H9 (cell line): ENCODE data around the gene AADAT. TPM values are rescaled to one million over a fixed set of nuclear protein-coding genes. Genes with fewer than 3 reads are reported as not detected.

Experiments
- DNase-seq: peaks from one replicate; pipeline ENCODE4 v3.0.0-alpha.2; 2017
- H2AFZ ChIP-seq: one replicate; pipeline ENCODE4 v1.6.1; 2013; ENCODE audit warnings: mild to moderate bottlenecking, low read length, control low read depth, moderate library complexity
- H2AK5ac ChIP-seq: 2 replicates; pipeline ENCODE4 v1.6.1; 2013; ENCODE audit warnings: low read length, control low read depth, mixed read lengths; ENCODE audit not compliant: insufficient read length
- H2BK120ac ChIP-seq: one replicate; pipeline ENCODE4 v1.6.1; 2013; ENCODE audit warnings: low read depth, mild to moderate bottlenecking, low read length, control low read depth, inconsistent platforms; ENCODE audit not compliant: poor library complexity, severe bottlenecking
- H2BK12ac ChIP-seq: 2 replicates; pipeline ENCODE4 v1.6.1; 2013; ENCODE audit warnings: low read length, control low read depth, mixed read lengths, low read depth; ENCODE audit not compliant: insufficient read length
- H2BK15ac ChIP-seq: 2 replicates; pipeline ENCODE4 v1.6.1; 2013; ENCODE audit warnings: low read depth, low read length, control low read depth
- H2BK20ac ChIP-seq: one replicate; pipeline ENCODE4 v1.6.1; 2013; ENCODE audit warnings: low read depth, mild to moderate bottlenecking, low read length, control low read depth, inconsistent platforms; ENCODE audit not compliant: poor library complexity, severe bottlenecking
- H2BK5ac ChIP-seq: 2 replicates; pipeline ENCODE4 v1.6.1; 2013; ENCODE audit warnings: low read length, control low read depth, mixed read lengths; ENCODE audit not compliant: insufficient read length
- H3K14ac ChIP-seq: 2 replicates; pipeline ENCODE4 v1.6.1; 2013; ENCODE audit warnings: low read length, control low read depth; ENCODE audit not compliant: insufficient read depth
- H3K18ac ChIP-seq: 2 replicates; pipeline ENCODE4 v1.6.1; 2013; ENCODE audit warnings: low read depth, mild to moderate bottlenecking, mixed read lengths, low read length, control low read depth; ENCODE audit not compliant: insufficient read length
- H3K23ac ChIP-seq: 2 replicates; pipeline ENCODE4 v1.6.1; 2013; ENCODE audit warnings: low read length, control low read depth, mixed read lengths, low read depth; ENCODE audit not compliant: insufficient read length
- H3K23me2 ChIP-seq: 2 replicates; pipeline ENCODE4 v1.6.1; 2013; ENCODE audit warnings: low read depth, mild to moderate bottlenecking, mixed read lengths, low read length, control low read depth; ENCODE audit not compliant: insufficient read length, poor library complexity, severe bottlenecking
- H3K27ac ChIP-seq: 2 replicates; pipeline ENCODE4 v1.5.1; 2013; ENCODE audit warnings: low read length, control low read depth, mixed read lengths, low read depth; ENCODE audit not compliant: insufficient read length
- H3K27me3 ChIP-seq: 2 replicates; pipeline ENCODE4 v1.6.1; 2013; ENCODE audit warnings: low read length, control low read depth, inconsistent platforms; ENCODE audit not compliant: insufficient read depth
- H3K4ac ChIP-seq: 2 replicates; pipeline ENCODE4 v1.6.1; 2013; ENCODE audit warnings: low read depth, mild to moderate bottlenecking, control low read depth, inconsistent platforms, low read length, moderate library complexity
- H3K4me1 ChIP-seq: 2 replicates; pipeline ENCODE4 v1.6.1; 2013; ENCODE audit warnings: low read length, control low read depth, inconsistent platforms; ENCODE audit not compliant: insufficient read depth
- H3K4me2 ChIP-seq: 2 replicates; pipeline ENCODE4 v1.6.1; 2013; ENCODE audit warnings: low read length, control low read depth, mixed read lengths; ENCODE audit not compliant: insufficient read length, insufficient read depth
- H3K56ac ChIP-seq: 2 replicates; pipeline ENCODE4 v1.6.1; 2013; ENCODE audit warnings: low read depth, mild to moderate bottlenecking, mixed read lengths, low read length, control low read depth; ENCODE audit not compliant: insufficient read length
- H3K79me1 ChIP-seq: 2 replicates; pipeline ENCODE4 v1.6.1; 2013; ENCODE audit warnings: low read depth, mild to moderate bottlenecking, moderate library complexity, low read length, control low read depth, inconsistent platforms; ENCODE audit not compliant: insufficient read depth, poor library complexity, severe bottlenecking
- H3K79me2 ChIP-seq: 2 replicates; pipeline ENCODE4 v1.6.1; 2013; ENCODE audit warnings: low read length, control low read depth, inconsistent platforms; ENCODE audit not compliant: insufficient read depth
- H3K9ac ChIP-seq: 2 replicates; pipeline ENCODE4 v1.6.1; 2013; ENCODE audit warnings: low read length, control low read depth, mixed read lengths; ENCODE audit not compliant: insufficient read length; ENCODE audit errors: extremely low read depth
- H3K9me3 ChIP-seq: one replicate; pipeline ENCODE4 v1.6.1; 2013; ENCODE audit warnings: low read depth, low read length, inconsistent platforms; ENCODE audit not compliant: control insufficient read depth
- H3T11ph ChIP-seq: one replicate; pipeline ENCODE4 v1.6.1; 2013; ENCODE audit warnings: mild to moderate bottlenecking, low read length, control low read depth, inconsistent platforms
- H4K20me1 ChIP-seq: one replicate; pipeline ENCODE4 v1.6.1; 2013; ENCODE audit not compliant: control insufficient read depth, insufficient read length, insufficient read depth
- H4K5ac ChIP-seq: 2 replicates; pipeline ENCODE4 v1.6.1; 2013; ENCODE audit warnings: low read depth, mild to moderate bottlenecking, mixed read lengths, low read length, control low read depth; ENCODE audit not compliant: insufficient read length
- H4K8ac ChIP-seq: replicated peaks from 2 replicates; pipeline ENCODE4 v1.6.1; 2013; ENCODE audit warnings: low read length, control low read depth, mixed read lengths, low read depth; ENCODE audit not compliant: insufficient read length
- H4K91ac ChIP-seq: 2 replicates; pipeline ENCODE4 v1.6.1; 2013; ENCODE audit warnings: low read depth, mild to moderate bottlenecking, moderate library complexity, mixed read lengths, low read length, control low read depth; ENCODE audit not compliant: insufficient read length
- H3K27ac Mint-ChIP-seq, 3 experiments: 2 replicates in 2 of 3; 3 replicates in 1 of 3; pipeline ENCODE4 v1.8.0; 2020 to 2021; ENCODE audit warnings: mixed read lengths in 3 of 3, mild to moderate bottlenecking in 1 of 3, moderate library complexity in 1 of 3
- H3K27me3 Mint-ChIP-seq: 2 replicates; pipeline ENCODE4 v1.8.0; 2021; ENCODE audit warnings: low read depth, mild to moderate bottlenecking, moderate library complexity, mixed read lengths
- H3K36me3 Mint-ChIP-seq, 3 experiments: 2 replicates in 2 of 3; 3 replicates in 1 of 3; pipeline ENCODE4 v1.8.0; 2020 to 2021; ENCODE audit warnings: low read depth in 3 of 3, mixed read lengths in 3 of 3; ENCODE audit not compliant: insufficient read depth in 1 of 3
- H3K4me1 Mint-ChIP-seq, 2 experiments: 2 replicates each; pipeline ENCODE4 v1.8.0; 2020; ENCODE audit warnings: mixed read lengths in 2 of 2
- H3K4me3 Mint-ChIP-seq, 2 experiments: 2 replicates in 1 of 2; 3 replicates in 1 of 2; pipeline ENCODE4 v1.8.0; 2020 to 2021; ENCODE audit warnings: mild to moderate bottlenecking in 2 of 2, mixed read lengths in 2 of 2, moderate library complexity in 1 of 2
- H3K9me3 Mint-ChIP-seq, 2 experiments: 2 replicates in 1 of 2; 3 replicates in 1 of 2; pipeline ENCODE4 v1.8.0; 2020; ENCODE audit warnings: mild to moderate bottlenecking in 2 of 2, mixed read lengths in 2 of 2, moderate library complexity in 1 of 2
- CTCF ChIP-seq: fragments of 200-600 bp; sonication (generic); conservative IDR thresholded peaks from 3 replicates; pipeline ENCODE4 v1.8.0; 2021; ENCODE audit warnings: antibody characterized with exemption, mild to moderate bottlenecking
- WGBS: extraction: QIAGEN DNeasy Blood & Tissue Kit; methylation state at CpG from one replicate; pipeline ENCODE4 v1.1.7; 2013; ENCODE audit warnings: missing lambda C conversion rate, low lambda C conversion rate, mixed read lengths; ENCODE audit not compliant: insufficient read length; ENCODE audit errors: extremely low coverage; 5-methylcytosine and 5-hydroxymethylcytosine counted together
- total RNA-seq: library from RNA; stranded (reverse); gene quantifications from 2 replicates; pipeline ENCODE4 v1.2.1, GENCODE V29; 2021

Gene AADAT
- total RNA-seq, 1 experiment from 2014 or later = 14.1 TPM

GRCh38 chr4:170025523-170026252 is 64.1 kb downstream of the AADAT start:
- H3K4me1 ChIP-seq = no peaks in the 10 kb centered on the region
- peak overlapping the region; percentile 74 for H3K4me2 ChIP-seq
- no peaks in the 10 kb centered on the region for H3K79me1 ChIP-seq
- no peak overlapping the region for H3K56ac ChIP-seq
- H4K8ac ChIP-seq = no peak overlapping the region
- Mint-ChIP-seq H3K9me3 (peaks cover 4 to 10% of the 10 kb centered on the region in 2 experiments; a peak in 3 of 5 replicates), H3K36me3 (peaks cover 0 to 2% (median 0%) of the 10 kb centered on the region in 3 experiments; a peak in 2 of 7 replicates), H3K4me3 (peak overlapping the region; percentile 75 to 86), H3K27me3 (peaks cover 47% of the 10 kb centered on the region), H3K4me1 (peaks cover 16% of the 10 kb centered on the region in 2 experiments), H3K27ac (no peak overlapping the region)
- no peak overlapping the region for H3K18ac ChIP-seq
- no peak overlapping the region for H4K5ac ChIP-seq
- no peak overlapping the region; the same call in 1 of the 2 replicates for H2BK15ac ChIP-seq
- no CpG with 5 or more reads among the region's 74 CpGs for WGBS
- peaks cover 3% of the 10 kb centered on the region; the same call in 1 of the 2 replicates for H3K27me3 ChIP-seq
- no peaks in the 10 kb centered on the region for H3K9me3 ChIP-seq
- no peak overlapping the region for H2BK5ac ChIP-seq
- H2BK20ac ChIP-seq = no peak overlapping the region
- H2AK5ac ChIP-seq = no peak overlapping the region
- H2BK12ac ChIP-seq = no peak overlapping the region
- peak overlapping the region; percentile 23 for H3K9ac ChIP-seq
- H3T11ph ChIP-seq = no peak overlapping the region
- H3K23me2 ChIP-seq = peaks cover 13% of the 10 kb centered on the region
- H2BK120ac ChIP-seq = no peak overlapping the region
- H4K91ac ChIP-seq = no peak overlapping the region
- no peak overlapping the region for H2AFZ ChIP-seq
- H3K4ac ChIP-seq = no peak overlapping the region
- 0 out of 2 replicates have a peak, but pooled peaks cover 2% of the 10 kb centered on the region for H3K79me2 ChIP-seq
- no peak for DNase-seq
- TF ChIP-seq CTCF = no peak
- H3K27ac ChIP-seq = no peak overlapping the region
- H3K23ac ChIP-seq = no peak overlapping the region
- no peaks in the 10 kb centered on the region for H4K20me1 ChIP-seq
- peak overlapping the region; percentile 41; the same call in 1 of the 2 replicates for H3K14ac ChIP-seq
